Neural cell (in vitro differentiated cells): Measurements from ENCODE around the gene GRAMD4. TPM values are rescaled to one million over a fixed set of nuclear protein-coding genes. Genes with fewer than 3 reads are reported as not detected.

ENCODE experiments used
- H2AFZ ChIP-seq: fragments of 200-600, 300-800 bp; sonication (generic), shearing (Covaris generic); 2 replicates; pipeline ENCODE4 v1.6.0; 2014; ENCODE audit warnings: low read depth, mild to moderate bottlenecking, antibody characterized with exemption, low read length, moderate library complexity
- H3F3A ChIP-seq: fragments of 200-600 bp; shearing (Covaris generic); 2 replicates; pipeline ENCODE4 v1.6.1; 2016; ENCODE audit warnings: mild to moderate bottlenecking, moderate library complexity, mixed read lengths, antibody characterized with exemption, low read length; ENCODE audit not compliant: insufficient read depth, poor library complexity, severe bottlenecking
- H3K27ac ChIP-seq: fragments of 200-600, 300-800 bp; sonication (generic), shearing (Covaris generic); 2 replicates; pipeline ENCODE4 v1.5.1; 2014; ENCODE audit warnings: mild to moderate bottlenecking, low read length, moderate library complexity
- H3K27me3 ChIP-seq: fragments of 300-800, 200-600 bp; sonication (generic), shearing (Covaris generic); 2 replicates; pipeline ENCODE4 v1.6.0; 2014; ENCODE audit warnings: mild to moderate bottlenecking, low read depth, low read length, moderate library complexity; ENCODE audit not compliant: insufficient read depth
- H3K36me3 ChIP-seq: fragments of 300-800, 200-600 bp; sonication (generic), shearing (Covaris generic); 2 replicates; pipeline ENCODE4 v1.5.1; 2014; ENCODE audit warnings: mild to moderate bottlenecking, antibody characterized with exemption, low read length, moderate library complexity; ENCODE audit not compliant: insufficient read depth
- H3K4me2 ChIP-seq: fragments of 300-800, 200-600 bp; sonication (generic), shearing (Covaris generic); 2 replicates; pipeline ENCODE4 v1.6.0; 2014; ENCODE audit warnings: mild to moderate bottlenecking, low read length
- H3K4me3 ChIP-seq: fragments of 300-800, 200-600 bp; sonication (generic), shearing (Covaris generic); 2 replicates; pipeline ENCODE4 v1.5.1; 2014; ENCODE audit warnings: mild to moderate bottlenecking, low read length, moderate library complexity
- H3K79me2 ChIP-seq: fragments of 200-600 bp; shearing (Covaris generic); replicated peaks from 2 replicates; pipeline ENCODE4 v1.6.0; 2014; ENCODE audit warnings: mild to moderate bottlenecking, low read length, moderate library complexity; ENCODE audit not compliant: insufficient read depth
- H3K9ac ChIP-seq: fragments of 300-800, 200-600 bp; sonication (generic), shearing (Covaris generic); 2 replicates; pipeline ENCODE4 v1.6.1; 2016; ENCODE audit warnings: mild to moderate bottlenecking, low read length, mixed read lengths
- H3K9me2 ChIP-seq: fragments of 200-600 bp; shearing (Covaris generic); 2 replicates; pipeline ENCODE4 v1.6.1; 2016; ENCODE audit warnings: mild to moderate bottlenecking, low read length, mixed read lengths; ENCODE audit not compliant: insufficient read depth
- H3K9me3 ChIP-seq: fragments of 200-600, 300-800 bp; sonication (generic), shearing (Covaris generic); 2 replicates; pipeline ENCODE4 v1.6.1; 2016; ENCODE audit warnings: mild to moderate bottlenecking, mixed run types, low read length, moderate library complexity, mixed read lengths
- H4K20me1 ChIP-seq: fragments of 200-600 bp; shearing (Covaris generic); 2 replicates; pipeline ENCODE4 v1.6.1; 2016; ENCODE audit warnings: mild to moderate bottlenecking, mixed run types; ENCODE audit not compliant: insufficient read depth
- CTCF ChIP-seq: fragments of 450-650 bp; IDR thresholded peaks from 2 replicates; pipeline ENCODE4 v1.5.1; 2014; ENCODE audit warnings: antibody characterized with exemption, mild to moderate bottlenecking, moderate library complexity; ENCODE audit not compliant: poor library complexity, severe bottlenecking
- EP300 ChIP-seq: fragments of 450-650 bp; conservative IDR thresholded peaks from 2 replicates; pipeline ENCODE4 v1.6.1; 2014; ENCODE audit warnings: antibody characterized with exemption, mild to moderate bottlenecking, moderate library complexity; ENCODE audit not compliant: poor library complexity, severe bottlenecking
- EZH2 ChIP-seq: fragments of 200-600, 300-800 bp; shearing (Covaris generic), sonication (generic); IDR thresholded peaks from 2 replicates; pipeline ENCODE4 v1.6.1; 2014; ENCODE audit warnings: antibody characterized with exemption, low read length, borderline replicate concordance, mild to moderate bottlenecking; ENCODE audit not compliant: insufficient read depth, poor library complexity, severe bottlenecking
- MXI1 ChIP-seq: fragments of 450-650 bp; conservative IDR thresholded peaks from 2 replicates; pipeline ENCODE4 v1.6.1; 2014; ENCODE audit warnings: antibody characterized with exemption, mild to moderate bottlenecking; ENCODE audit not compliant: poor library complexity, severe bottlenecking
- POLR2AphosphoS5 ChIP-seq: IDR thresholded peaks from 2 replicates; pipeline ENCODE4 v1.6.1; 2012
- RAD21 ChIP-seq: fragments of 450-650 bp; conservative IDR thresholded peaks from 2 replicates; pipeline ENCODE4 v1.6.1; 2014; ENCODE audit warnings: antibody characterized with exemption, mild to moderate bottlenecking, moderate library complexity
- REST ChIP-seq: IDR thresholded peaks from 2 replicates; pipeline ENCODE4 v1.6.1; 2012; ENCODE audit warnings: borderline replicate concordance
- SMC3 ChIP-seq: fragments of 450-650 bp; conservative IDR thresholded peaks from 2 replicates; pipeline ENCODE4 v1.6.1; 2014; ENCODE audit warnings: antibody characterized with exemption, mild to moderate bottlenecking, moderate library complexity; ENCODE audit not compliant: poor library complexity
- TAF1 ChIP-seq: IDR thresholded peaks from 2 replicates; pipeline ENCODE4 v1.6.1; 2012; ENCODE audit warnings: low read depth
- polyA plus RNA-seq: library from polyadenylated mRNA; depleted of rRNA; stranded (reverse); fragments of >200 nt; gene quantifications from 2 replicates; pipeline ENCODE4 v1.2.3, GENCODE V29; 2014

The GRAMD4 gene
- polyA plus RNA-seq, 1 donor from 2014 or later = 35.6 TPM

GRCh38 chr22:46649141-46650077 lies 29.2 kb downstream of the GRAMD4 start:
- Histone ChIP-seq H3K36me3 (no peaks in the 10 kb centered on the region), H3F3A (no peaks in the 10 kb centered on the region), H4K20me1 (no peaks in the 10 kb centered on the region), H3K9me3 (no peaks in the 10 kb centered on the region), H3K9ac (no peak overlapping the region), H3K4me3 (no peak overlapping the region), H2AFZ (no peak overlapping the region), H3K27ac (no peak overlapping the region), H3K4me2 (no peak overlapping the region), H3K27me3 (no peaks in the 10 kb centered on the region), H3K9me2 (no peaks in the 10 kb centered on the region), H3K79me2 (no peaks in the 10 kb centered on the region)
- TF ChIP-seq EZH2 = no peak
- TF ChIP-seq MXI1 = no peak
- no peak for TF ChIP-seq TAF1
- TF ChIP-seq RAD21 = no peak
- no peak for TF ChIP-seq POLR2AphosphoS5
- no peak for TF ChIP-seq SMC3
- no peak for TF ChIP-seq EP300
- TF ChIP-seq CTCF = no peak
- no peak for TF ChIP-seq REST

GRCh38 chr22:46650078-46650810 lies 30.1 kb downstream of the GRAMD4 start:
- Histone ChIP-seq H3F3A (no peaks in the 10 kb centered on the region), H2AFZ (no peak overlapping the region), H3K36me3 (no peaks in the 10 kb centered on the region), H4K20me1 (no peaks in the 10 kb centered on the region), H3K9me3 (no peaks in the 10 kb centered on the region), H3K4me3 (no peak overlapping the region), H3K27me3 (no peaks in the 10 kb centered on the region), H3K9ac (no peak overlapping the region), H3K4me2 (no peak overlapping the region), H3K79me2 (no peaks in the 10 kb centered on the region), H3K9me2 (no peaks in the 10 kb centered on the region), H3K27ac (no peak overlapping the region)
- no peak for TF ChIP-seq EP300
- no peak for TF ChIP-seq MXI1
- no peak for TF ChIP-seq SMC3
- no peak for TF ChIP-seq EZH2
- TF ChIP-seq POLR2AphosphoS5 = no peak
- TF ChIP-seq TAF1 = no peak
- no peak for TF ChIP-seq CTCF
- no peak for TF ChIP-seq RAD21
- no peak for TF ChIP-seq REST
